ENCODE data around the gene CNNM1.

DNA sequence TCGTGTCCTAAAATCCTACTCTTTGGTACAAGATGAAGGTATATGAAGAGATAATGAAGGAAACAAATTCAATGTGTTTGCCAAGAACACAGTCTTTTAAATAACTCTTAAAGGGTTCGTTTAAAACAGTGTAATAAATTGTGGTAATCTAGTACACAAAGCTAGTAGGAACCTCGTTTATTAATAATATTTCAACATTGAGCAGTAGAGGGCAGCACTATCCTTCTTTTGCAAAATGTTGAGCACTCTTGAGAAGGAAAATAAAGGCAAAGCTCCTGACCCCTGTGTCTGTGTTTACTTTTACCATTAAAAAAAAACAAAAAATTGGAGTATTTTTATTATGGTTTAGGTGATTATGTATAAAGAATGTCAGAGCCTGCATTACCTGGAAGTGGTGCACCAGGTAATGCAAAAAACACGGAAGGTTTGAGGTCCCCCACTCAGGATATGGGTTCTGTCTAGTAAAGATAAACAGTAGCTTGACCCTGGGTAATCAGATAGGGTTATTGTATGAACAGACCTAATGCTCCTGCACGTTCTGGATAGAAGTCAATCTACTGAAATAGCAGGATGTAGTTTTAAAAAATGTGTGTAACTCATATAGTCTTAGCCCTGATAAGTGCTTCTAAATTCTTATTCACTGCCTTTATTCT is 107.0 kb downstream of the CNNM1 start:
- TF ChIP-seq, protein P1, sequence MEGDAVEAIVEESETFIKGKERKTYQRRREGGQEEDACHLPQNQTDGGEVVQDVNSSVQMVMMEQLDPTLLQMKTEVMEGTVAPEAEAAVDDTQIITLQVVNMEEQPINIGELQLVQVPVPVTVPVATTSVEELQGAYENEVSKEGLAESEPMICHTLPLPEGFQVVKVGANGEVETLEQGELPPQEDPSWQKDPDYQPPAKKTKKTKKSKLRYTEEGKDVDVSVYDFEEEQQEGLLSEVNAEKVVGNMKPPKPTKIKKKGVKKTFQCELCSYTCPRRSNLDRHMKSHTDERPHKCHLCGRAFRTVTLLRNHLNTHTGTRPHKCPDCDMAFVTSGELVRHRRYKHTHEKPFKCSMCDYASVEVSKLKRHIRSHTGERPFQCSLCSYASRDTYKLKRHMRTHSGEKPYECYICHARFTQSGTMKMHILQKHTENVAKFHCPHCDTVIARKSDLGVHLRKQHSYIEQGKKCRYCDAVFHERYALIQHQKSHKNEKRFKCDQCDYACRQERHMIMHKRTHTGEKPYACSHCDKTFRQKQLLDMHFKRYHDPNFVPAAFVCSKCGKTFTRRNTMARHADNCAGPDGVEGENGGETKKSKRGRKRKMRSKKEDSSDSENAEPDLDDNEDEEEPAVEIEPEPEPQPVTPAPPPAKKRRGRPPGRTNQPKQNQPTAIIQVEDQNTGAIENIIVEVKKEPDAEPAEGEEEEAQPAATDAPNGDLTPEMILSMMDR (IDR thresholded peaks at IDR 0.05): peak in 2 of 3 donors; percentile 34 to 45
- TF ChIP-seq POLR2AphosphoS5 (IDR thresholded peaks at IDR 0.05) (no peak), POLR2A (IDR thresholded peaks at IDR 0.05) (no peak)
